GM18909 (cell line): ENCODE data around the gene PARP6.

Experiments used
- ATAC-seq: cut with Tn5 transposase; IDR thresholded peaks from one replicate; pipeline ENCODE4 v1.9.1; 2021; ENCODE audit warnings: mild to moderate bottlenecking; ENCODE audit not compliant: unreplicated experiment, poor library complexity

The PARP6 gene

GRCh38 chr15:72272213-72272996 lies at the start of gene PARP6:
TSS of gene PARP6 (minus strand) at chr15:72272554. CDS start at chr15:72267477, 5,077 bp downstream.
- peak; percentile 96 for ATAC-seq

- peak; percentile 72 for ATAC-seq
Measured at GRCh38 chr15:72319985-72320671, 47.8 kb upstream of the PARP6 start, which contains the start of gene CELF6. TSS of gene CELF6 (minus strand) at chr15:72320157. CDS start at chr15:72319874, 283 bp downstream.

GRCh38 chr15:72319360-72319984 lies 47.1 kb upstream of the PARP6 start:
- ATAC-seq: peak; percentile 41

- no peak for ATAC-seq
Measured at GRCh38 chr15:72318408-72318942, 46.1 kb upstream of the PARP6 start.

GRCh38 chr15:72315706-72316370 lies 43.5 kb upstream of the PARP6 start:
- ATAC-seq: no peak

GRCh38 chr15:72313881-72314280 lies 41.5 kb upstream of the PARP6 start:
- no peak for ATAC-seq

- no peak for ATAC-seq
Measured at GRCh38 chr15:72313448-72313840, 41.1 kb upstream of the PARP6 start.

GRCh38 chr15:72312605-72313447 lies 40.5 kb upstream of the PARP6 start:
- no peak for ATAC-seq

- no peak for ATAC-seq
Measured at GRCh38 chr15:72307026-72307425, 34.7 kb upstream of the PARP6 start.

- no peak for ATAC-seq
Measured at GRCh38 chr15:72306211-72306785, 33.9 kb upstream of the PARP6 start.

- ATAC-seq: no peak
Measured at GRCh38 chr15:72304596-72304995, 32.2 kb upstream of the PARP6 start.

- ATAC-seq: no peak
Measured at GRCh38 chr15:72302955-72303354, 30.6 kb upstream of the PARP6 start.

GRCh38 chr15:72289597-72290325 lies 17.4 kb upstream of the PARP6 start:
- ATAC-seq: no peak

- ATAC-seq: no peak
Measured at GRCh38 chr15:72288796-72289596, 16.6 kb upstream of the PARP6 start.

GRCh38 chr15:72285927-72286516 lies 13.7 kb upstream of the PARP6 start:
- ATAC-seq: no peak

GRCh38 chr15:72285402-72285801 lies 13.0 kb upstream of the PARP6 start:
- ATAC-seq: no peak

GRCh38 chr15:72284781-72285180 lies 12.4 kb upstream of the PARP6 start:
- no peak for ATAC-seq
